NCI-H69 (cell line): ENCODE data around the gene HID1.
A peak's percentile ranks its signal among the peaks of the same experiment; 100 is the strongest.
"Not testable (repeated sequence)": the region's sequence is repeated elsewhere in the genome, so short reads cannot be mapped to it uniquely, and the experiment has no call there.

ENCODE experiments used
- DNase-seq: peaks from one replicate; lab custom pipeline; 2025; lab: John Stamatoyannopoulos, UW

HID1 gene

DNA sequence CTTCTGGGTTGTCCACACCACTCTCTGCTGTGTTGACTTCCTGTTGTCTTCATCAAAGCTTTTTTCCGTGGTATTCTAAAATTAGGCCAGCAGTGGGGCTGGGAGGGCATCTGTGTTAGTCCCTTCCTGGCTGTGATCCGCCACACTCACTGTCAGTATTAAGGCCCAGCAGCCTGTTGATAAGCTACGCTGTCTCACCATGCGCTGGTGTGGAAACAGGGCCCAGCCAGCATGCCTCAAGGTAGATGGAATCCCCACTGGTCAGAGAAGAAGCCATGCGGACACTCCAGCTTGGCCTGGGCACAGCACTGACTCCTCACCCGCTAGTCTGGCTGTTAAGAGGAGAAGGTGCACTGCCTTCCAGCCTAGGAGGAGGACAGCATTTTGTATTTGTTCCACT is 26.2 kb upstream of the HID1 start:
- no peak for DNase-seq

DNA sequence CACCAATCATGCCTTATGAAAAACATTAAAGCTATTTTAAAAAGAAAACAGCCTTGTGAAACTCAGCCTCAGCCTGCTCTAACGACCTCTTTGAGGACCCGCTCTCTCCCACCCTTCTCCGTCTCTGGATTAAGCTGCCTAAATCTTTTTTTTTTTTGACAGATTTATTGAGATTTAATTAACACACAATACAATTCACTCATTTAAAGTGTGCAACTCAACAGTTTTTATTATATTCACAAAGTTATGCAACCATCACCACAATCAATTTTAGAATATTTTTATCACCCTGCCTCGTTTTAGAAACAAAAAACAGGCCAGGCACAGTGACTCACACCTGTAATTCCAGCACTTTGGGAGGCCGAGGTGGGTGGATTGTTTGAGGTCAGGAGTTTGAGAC is 23.3 kb upstream of the HID1 start:
- no peak for DNase-seq

DNA sequence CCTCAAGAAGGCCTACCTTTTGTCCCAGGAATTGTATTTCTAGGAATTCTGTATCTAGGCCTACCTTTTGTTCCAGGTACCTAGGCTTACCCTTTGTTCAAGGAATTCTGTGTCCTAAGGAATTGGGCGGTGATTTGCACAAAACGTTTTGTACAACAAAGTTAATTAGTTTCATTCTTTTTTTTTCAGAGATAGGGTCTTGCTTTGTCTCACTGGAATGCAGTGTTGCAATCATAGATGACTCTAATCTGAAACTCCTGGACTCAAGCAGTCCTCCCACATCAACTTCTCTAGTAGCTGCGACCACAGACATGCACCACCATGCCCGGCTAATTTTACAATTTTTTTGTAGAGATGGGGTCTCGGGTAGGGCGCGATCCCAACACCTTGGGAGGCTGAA is 21.9 kb upstream of the HID1 start:
- DNase-seq, result no peak

GRCh38 chr17:74992223-74992622 is 19.7 kb upstream of the HID1 start:
- no peak for DNase-seq

DNA sequence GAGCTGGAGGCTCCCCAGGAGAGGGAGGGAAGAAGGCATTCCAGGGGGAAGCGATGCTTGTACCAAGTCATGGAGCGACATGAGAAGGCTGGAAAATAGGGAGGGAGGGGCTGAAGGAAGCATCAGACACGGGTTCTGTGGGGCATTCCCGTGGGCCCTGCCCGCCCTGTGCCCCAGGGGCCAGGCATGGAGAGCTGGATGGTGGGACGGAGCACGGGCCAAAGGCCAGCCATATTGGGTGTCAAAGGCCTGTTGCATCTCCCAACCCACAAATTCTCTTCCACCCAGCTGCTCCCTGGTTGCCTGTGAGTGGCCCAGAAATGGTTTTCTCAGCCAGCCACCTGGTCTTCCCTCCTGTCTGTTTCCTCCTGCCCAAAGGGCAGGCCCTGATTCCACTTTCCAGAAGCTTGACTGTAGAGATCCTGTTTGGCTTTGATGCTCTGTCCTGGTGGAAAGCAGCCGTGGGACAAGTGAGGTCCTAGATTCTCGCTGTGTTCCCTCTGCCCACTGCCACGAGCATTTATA is 18.1 kb upstream of the HID1 start:
- DNase-seq, result no peak

- peak; percentile 75 for DNase-seq
These were observed 15.6 kb upstream of the HID1 start for GRCh38 chr17:74987909-74988711.

- peak; percentile 96 for DNase-seq
These were observed 14.9 kb upstream of the HID1 start, which contains the start of gene CDR2L for GRCh38 chr17:74987418-74987908. TSS of gene CDR2L (plus strand) at chr17:74987632. CDS start at chr17:74988044, 412 bp downstream.

GRCh38 chr17:74986206-74986576 is 13.6 kb upstream of the HID1 start:
- no peak for DNase-seq

- DNase-seq, result peak; percentile 58
These were observed 10.2 kb upstream of the HID1 start for GRCh38 chr17:74982663-74983313.

DNA sequence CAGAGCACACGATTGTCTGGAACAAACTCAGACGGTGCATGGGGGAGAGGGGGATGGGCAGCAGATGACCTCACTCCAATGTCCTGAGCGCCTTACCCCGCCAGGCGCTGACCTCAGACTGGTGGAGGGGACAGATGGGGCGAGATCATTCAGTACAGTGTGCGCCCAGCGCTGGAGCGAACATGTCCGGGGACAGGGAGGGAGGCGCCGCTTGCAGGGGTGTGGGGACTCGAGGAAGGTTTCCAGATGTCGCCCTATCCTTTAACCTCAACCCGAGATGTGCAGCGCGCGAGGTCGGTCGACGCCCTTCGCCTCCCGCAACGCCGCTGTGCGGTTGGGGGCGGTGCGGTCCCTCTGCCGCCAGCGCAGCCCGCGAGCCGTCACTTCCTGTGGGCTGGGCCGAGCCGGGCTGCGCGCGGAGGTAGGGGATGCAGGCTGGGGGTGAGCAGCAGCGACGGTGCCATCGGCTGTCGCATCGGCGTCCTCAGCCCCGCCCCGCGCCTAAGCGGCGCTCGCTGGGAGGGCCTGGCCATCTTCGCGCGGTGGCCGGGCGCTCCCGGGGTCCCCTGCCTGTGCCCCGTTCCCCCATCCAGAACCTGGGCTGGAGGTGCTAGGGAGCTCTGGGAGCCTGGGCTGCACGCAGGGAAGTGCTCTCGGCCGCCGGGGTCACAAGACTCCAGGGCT is 9.6 kb upstream of the HID1 start:
- peak; percentile 91 for DNase-seq

DNA sequence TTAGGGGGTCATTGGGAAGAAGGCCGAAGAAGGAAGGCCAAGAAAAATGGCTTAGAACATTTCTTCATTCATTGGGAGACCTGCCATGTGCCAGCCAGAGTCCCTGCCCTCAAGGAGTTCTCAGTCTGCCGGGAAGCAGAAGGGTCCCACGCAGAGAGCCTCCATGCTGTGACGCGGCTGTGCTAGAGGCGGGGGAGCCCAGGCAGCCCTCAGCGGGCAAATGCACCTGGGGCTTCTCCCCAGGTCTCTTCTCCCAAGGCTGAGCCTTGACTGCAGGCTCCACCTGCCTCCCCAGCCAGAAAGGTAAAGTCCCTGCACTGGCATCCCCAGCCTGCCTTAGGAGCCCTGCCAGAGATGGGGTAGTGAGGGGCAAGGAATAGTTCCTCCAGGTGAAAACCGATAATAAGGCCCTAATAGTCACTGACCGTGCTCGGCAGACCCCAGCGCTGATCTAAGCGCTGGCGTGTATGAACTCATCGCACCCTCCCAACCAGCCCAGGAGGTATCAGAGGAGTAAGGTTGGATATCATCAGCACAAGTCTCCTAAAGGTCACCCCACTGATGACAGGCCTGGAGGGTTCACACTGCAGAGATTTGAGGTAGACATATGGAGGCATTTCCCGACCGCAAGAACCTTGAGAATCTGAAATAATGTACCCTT is 8.9 kb upstream of the HID1 start:
- no peak for DNase-seq

DNA sequence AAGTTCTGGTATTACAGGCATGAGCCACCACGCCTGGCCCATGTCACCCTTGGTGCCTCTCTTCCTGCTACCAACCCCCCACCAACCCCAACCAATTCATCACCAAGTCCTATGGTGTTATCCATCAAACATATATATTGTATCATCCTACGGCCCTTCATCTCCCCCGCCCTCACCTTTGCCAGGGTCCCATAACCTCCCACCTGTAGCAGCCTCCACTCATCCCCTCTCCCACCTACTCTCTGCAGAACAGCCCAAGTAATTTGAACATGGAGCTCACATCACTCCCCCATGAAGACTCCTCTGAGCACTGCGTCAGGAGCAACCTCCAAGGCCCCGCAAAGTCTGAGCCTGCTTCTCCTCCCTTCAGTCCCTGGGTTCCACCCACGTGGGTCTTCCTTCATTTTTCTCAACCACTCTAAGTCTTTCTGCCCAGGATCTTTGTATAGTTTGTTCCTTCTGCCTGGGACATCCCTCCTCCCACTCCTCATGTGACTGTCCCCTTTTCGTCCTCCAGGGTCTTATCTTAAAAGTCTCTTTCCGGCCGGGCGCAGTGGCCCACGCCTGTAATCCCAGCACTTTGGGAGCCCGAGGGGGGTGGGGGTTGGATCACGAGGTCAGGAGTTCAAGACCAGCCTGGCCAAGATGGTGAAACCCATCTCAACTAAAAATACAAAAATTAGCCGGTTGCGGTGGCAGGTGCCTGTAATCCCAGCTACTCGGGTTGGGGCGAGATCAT is 7.0 kb upstream of the HID1 start:
- no peak for DNase-seq

GRCh38 chr17:74978240-74978639 is 5.7 kb upstream of the HID1 start:
- DNase-seq, result no peak

DNA sequence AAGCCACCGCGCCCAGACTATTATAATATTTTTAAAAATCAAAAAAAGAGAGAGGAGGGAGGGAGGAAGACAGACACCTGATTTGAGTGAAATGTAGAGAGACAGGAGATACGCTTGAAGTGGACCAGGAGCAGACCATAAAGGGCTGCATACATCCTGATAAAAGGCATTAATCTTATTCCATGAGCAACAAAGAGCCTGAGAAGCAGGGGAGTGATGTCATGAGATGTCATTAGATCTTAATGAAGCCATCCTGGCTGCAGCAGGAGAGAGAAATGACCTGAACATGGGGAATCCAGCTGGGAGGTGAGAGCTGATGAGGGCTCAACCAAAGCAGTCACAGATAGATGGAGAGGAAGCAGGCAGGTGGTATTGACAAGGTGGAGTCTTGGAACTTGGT is 5.2 kb upstream of the HID1 start:
- no peak for DNase-seq

- no peak for DNase-seq
These were observed 3.4 kb upstream of the HID1 start for GRCh38 chr17:74975943-74976342.

GRCh38 chr17:74972973-74973328 is 392 bp upstream of the HID1 start:
- DNase-seq, result no peak

DNA sequence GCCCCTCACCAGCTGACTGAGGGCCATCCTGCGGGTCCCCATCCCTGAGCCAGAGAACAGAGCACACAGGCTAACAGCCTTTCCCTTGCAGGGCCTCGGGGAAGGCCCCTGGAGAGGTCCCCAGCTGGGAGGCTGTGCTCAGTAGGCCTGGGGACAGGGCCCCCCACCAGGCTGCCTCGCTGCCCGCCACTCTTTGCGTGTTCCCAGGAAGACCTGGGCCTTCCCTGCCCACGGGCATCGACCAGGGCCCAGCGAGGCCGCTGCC is 785 bp downstream of the HID1 start:
- no peak for DNase-seq

- no peak for DNase-seq
These were observed 1.3 kb downstream of the HID1 start for GRCh38 chr17:74971069-74971841.

GRCh38 chr17:74970395-74970794 is 2.2 kb downstream of the HID1 start:
- no peak for DNase-seq

DNA sequence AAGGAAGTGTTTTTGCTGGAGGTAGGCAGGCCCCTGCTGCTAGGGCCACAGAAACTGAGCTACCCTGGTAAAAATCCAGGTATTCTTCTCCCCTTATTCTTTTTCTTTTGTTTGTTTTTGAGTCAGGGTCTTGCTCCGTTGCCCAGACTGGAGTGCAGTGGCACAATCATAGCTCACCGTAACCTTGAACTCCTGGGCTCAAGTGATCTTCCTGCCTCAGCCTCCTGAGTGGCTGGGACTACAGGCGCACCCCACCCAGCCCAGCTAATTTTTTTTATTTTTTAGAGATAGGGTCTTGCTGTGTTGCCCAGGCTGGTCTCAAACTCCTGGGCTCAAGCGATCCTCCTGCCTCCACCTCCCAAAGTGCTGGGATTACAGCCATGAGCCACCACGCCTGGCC is 3.1 kb downstream of the HID1 start:
- DNase-seq, result not testable (repeated sequence)

DNA sequence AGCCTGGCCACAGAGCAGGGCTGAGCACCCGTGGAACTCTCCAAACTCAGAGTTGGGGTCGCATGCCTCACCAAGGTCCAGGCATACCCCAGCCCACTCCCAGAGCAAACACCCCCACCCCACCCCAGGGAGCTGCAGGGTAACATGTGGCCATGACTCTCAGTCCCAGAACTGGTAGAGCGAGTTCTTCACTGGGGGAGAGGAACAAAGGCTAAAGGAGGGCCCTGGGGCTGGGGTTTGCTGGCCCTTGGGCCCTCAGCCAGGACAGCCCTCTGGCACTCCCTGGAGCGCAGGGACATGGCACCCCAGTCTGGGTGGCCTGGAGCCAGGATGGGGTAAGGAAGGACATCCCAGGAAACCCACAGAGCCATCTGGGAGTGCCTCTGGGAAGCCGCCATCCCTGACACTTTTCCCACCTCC is 4.2 kb downstream of the HID1 start:
- DNase-seq, result no peak
